ENCODE measurements around the gene ANKS1A.
"Not testable (repeated sequence)": the region's sequence is repeated elsewhere in the genome, so short reads cannot be mapped to it uniquely, and the experiment has no call there.

ANKS1A gene

DNA sequence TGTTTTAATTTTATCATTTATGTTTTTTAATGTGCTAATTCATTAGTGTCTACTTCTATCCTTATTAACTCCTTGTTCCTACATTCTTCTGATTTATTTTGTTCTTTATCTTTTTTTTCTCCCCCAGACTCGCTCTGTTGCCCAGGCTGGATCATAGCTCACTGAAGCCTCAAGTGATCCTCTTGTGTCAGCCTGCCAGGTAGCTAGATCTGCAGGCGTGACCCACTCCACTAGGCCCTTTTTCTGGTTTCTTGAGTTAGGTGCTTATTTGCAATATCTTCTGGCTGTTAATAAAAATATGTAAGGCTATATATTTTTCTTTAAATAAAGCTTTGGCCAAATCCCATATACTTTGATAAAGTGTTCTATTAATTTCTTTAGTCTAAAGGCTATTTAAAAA, 4.1 kb upstream of the ANKS1A start:
- no peak for DNase-seq

DNA sequence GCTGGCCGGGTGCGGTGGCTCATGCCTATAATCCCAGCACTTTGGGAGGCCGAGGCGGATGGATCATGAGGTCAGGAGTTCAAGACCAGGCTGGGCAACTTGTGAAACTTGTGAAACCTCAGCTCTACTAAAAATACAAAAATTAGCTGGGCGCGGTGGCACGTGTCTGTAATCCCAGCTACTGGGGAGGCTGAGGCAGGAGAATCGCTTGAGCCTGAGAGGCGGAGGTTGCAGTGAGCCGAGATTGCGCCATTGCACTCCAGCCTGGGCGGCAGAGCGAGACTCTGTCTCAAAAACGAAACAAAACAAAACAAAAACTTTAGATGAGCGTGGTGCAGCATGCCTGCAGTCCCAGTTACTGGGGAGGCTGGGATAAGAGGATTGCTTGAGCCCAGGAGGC, 3.2 kb upstream of the ANKS1A start:
- not testable (repeated sequence) for DNase-seq

DNA sequence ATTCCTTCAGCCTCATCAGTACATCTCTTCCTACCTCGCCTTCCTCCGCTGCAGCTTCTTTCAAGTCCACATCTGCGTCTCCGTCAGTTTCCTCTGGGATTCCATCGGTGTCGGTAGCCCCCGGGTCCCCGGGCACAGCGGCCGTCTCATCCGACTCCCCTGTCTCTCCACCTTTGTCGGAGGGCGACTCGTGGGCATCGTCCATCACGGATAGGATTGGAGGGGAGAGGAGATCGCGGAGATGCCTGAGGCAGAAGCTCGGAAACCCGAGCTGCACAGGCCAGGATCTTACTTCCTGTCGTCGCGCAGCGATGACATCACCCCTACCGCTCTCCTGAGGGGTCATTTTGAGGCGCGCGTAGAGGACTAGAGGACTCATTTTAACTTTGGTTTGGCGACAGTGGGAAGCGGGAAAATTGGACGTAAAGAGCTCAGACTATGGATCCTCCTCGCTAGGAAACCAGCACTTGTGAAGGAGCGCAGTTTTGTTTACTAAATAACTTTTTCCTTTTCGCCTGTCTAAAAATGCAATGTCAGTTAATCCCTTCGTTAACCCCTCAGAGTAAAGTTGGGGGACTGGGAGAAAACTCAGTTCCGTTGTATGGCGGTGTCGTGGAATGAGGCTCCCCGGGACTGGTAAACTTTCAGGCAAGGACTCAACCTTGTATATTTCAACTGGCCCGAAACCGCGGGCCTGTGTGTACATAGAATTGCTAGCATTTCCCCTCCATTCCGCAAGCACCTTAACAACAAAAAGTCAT, 1.1 kb upstream of the ANKS1A start, which contains the start of gene TAF11:
TSS of gene TAF11 (minus strand) at position 290 of the 761 bp plus-strand sequence. CDS start at position 205, 85 bp downstream.
- peak; percentile 87 for DNase-seq

DNA sequence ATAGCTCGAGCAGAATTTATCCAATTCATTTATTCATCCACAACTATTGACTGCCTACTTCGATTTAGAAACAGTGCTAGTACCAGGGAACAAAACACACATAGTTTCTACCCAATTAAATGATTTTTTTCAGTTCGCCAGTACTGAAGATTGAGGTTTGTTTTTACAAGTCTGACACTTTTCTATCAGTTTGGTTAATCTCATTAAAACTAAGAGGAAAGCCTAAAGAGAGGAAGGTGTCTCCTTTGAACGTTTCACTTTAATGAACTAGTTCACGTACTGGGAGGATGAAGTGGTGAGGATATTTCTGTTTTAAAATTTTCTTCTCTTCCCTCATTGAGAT, 570 bp upstream of the ANKS1A start:
- no peak for DNase-seq

DNA sequence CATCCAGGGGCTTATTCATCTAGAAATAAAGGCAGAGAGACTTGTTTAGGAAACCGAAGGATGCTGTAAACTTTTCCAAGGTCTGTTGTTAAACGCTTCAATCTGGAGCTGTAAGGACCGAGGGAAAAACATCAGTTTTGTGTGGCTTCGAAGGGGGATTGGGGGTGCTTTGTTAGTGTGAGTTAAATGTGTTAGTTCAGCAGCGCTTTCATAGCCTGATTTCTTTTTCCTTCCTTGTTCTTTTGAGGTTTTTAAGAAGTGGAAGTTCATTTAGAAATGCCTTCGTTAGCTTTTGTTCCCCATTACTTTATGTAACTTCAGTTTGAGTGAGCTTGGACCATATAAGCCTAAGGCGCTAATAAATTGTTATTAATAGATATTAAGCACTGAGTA, 1.5 kb downstream of the ANKS1A start:
- no peak for DNase-seq

DNA sequence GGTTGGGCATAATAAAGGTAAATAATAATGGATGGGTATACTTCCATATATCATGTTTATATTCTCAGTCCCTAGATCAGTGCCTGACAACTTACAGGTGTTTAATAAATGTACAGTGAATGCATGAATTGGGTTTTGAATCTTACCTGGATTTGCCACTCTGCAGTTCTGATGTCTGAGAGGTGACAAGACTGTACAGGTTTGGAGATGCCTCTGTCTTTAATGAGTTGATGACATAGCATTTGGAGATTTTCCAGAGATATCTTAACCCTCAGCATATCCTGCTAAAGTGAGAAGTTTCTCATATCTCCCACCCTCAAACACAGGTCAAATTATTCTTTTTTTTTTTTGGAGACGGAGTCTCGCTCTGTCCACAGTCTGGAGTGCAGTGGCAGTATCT, 2.2 kb downstream of the ANKS1A start:
- no peak for DNase-seq

DNA sequence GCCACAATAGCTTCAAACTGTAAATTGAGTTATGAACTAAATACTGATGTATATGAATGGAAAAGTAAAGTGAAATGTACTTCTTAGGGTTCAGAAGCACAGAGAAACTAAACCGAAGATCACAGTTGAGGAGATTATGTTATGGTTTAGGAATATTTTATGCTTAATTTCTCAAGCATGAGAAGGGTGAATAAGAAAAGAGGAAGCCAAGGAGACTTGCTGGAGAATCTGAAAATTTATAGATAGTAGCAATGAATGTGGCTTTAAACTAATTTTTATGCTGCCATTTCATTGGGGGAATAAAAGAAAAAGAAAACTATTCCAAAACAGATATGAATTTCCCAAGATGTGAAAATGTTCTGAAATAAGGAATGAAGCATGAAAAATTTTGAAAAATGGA, 5.6 kb downstream of the ANKS1A start:
- DNase-seq: no peak

DNA sequence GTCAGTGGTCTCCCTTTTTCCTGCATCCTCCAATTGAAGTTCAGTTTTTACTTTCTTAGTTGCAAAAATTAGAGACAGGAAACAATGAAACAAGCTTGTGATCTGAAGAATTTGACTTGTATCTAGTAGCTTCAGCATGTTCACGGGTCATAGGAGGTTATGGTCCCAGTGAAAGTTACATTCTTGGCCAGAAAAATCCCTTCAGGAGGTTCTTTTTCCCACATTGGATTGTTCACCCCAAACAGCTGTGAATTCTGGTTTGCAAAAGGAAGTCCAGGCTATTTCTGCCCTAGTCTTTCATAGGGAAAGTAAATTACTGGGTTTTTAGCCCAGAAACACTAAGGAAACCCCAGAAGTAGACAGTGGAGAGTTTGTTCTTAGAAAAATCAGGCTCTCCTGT, 8.1 kb downstream of the ANKS1A start:
- DNase-seq: no peak

DNA sequence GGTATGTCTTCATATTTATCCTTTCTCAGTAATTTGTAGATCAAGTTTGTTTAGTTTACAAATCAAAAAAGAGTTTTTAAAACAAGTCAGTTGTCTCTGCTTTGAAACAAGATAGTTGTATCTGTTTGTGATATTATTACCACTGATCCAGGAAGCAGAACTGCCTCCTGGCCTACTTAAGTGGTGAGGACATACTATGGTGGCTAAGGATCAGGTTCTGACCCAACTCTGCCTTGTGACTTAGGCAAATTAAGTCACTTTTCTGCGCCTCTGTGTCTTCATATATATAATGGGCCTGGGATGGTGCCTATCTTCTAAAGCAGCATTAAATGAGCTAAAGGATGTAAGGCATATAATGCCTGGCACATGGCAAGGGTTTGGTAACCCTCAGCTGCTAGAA, 8.7 kb downstream of the ANKS1A start:
- DNase-seq: no peak

DNA sequence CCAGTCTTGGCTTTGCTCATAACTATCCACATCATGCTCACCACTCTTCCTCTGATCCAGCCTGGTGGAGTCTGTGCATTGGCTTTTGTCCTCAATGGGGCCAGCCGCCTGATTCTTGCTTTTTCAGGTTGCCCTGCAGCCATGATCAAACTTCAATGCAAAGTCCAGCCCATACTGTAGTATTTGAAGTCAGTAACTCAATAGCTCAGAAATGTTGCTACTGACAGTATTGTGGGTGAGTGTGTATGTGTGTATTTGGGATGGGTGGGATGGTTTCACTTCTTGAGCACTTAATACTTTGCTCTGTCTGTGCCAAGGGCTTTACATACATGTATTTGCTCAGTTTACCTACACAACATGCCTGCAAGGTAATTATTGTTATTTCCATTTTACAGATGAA, 10.7 kb downstream of the ANKS1A start:
- not testable (repeated sequence) for DNase-seq

DNA sequence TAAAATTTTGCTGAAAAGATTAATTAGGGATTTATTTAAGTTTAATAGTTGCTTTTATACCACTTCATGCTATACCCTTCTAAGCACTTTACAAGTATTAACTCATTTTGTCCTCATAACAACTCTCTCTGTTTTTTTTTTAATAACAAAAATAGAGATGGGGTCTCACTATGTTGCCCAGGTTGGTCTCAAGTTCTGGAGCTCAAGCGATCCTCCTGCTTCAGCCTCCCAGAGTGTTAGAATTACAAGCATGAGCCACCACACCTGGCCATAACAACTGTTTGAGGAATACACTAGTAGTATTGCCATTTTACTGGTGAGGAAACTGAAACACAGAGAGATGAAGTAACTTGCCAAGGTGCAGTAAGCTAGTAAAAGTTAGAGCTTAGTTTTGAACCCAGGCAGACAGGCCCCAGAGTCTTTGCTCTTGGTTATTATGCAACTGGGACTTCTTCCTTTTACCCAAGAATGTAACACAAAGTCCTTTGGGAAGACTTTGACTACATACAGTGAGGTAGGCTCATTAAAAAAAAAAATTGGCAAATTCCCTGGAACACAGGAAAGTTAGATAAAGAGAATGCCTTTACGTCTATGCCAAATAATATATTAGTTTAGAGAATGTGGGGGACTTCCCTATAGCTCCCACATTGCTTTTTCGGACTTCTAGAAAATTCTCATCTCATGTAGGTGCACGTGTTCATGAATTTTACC, 11.4 kb downstream of the ANKS1A start:
- no peak for DNase-seq

DNA sequence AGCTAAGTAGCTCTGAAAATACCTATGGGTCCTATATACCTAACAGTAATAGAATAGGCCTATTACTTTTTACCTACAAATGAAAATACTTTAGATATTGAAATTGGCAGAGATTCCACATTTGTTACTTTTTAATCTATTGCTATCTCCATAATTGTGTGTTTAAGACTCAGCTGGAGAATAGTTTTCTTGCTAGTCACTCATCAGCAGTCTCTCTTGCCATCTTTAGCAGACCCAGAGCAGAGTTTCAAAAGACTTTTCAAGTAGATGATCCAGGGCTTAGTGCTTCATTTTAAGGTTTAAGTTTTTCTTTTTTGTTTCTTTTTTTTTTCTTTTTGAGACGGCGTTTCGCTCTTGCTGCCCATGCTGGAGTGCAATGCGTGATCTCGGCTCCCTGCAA, 12.9 kb downstream of the ANKS1A start:
- no peak for DNase-seq

DNA sequence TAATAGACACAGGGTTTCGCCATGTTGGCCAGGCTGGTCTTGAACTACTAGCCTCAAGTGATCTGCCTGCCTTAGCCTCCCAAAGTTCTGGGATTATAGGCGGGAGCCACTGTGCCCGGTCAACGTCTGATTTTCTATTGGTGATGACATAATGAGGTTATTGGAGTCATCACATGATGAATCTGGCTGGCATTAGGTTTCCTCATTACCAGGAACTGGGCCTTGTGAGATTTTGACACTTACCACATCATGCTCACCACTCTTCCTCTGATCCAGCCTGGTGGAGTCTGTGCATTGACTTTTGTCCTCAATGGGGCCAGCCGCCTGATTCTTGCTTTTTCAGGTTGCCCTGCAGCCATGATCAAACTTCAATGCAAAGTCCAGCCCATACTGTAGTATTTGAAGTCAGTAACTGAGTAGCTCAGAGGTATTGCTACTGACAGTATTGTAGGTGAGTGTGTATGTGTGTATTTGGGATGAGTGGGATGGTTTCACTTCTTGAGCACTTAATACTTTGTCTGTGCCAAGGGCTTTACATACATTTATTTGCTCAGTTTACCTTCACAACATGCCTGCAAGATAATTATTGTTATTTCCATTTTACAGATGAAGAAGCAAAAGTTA, 16.0 kb downstream of the ANKS1A start:
- no peak for DNase-seq

DNA sequence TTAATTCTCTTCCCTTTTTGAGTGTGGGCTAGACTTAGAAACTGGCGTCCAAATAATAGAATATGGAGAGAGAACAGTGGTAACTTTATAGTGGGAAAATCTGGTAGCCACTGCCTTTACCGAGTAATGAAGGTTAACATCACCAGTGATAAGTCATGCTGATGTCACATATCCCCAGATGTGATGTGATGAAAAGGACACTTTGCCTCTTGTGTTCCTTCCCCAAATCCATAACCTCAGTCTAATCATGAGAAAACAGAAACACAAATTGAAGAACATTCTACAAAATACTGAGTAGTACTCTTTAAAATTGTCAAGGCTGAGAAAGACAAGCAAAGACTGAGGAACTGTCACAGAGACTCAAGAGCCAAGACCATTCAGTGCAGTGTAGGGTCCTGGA, 17.8 kb downstream of the ANKS1A start:
- no peak for DNase-seq

DNA sequence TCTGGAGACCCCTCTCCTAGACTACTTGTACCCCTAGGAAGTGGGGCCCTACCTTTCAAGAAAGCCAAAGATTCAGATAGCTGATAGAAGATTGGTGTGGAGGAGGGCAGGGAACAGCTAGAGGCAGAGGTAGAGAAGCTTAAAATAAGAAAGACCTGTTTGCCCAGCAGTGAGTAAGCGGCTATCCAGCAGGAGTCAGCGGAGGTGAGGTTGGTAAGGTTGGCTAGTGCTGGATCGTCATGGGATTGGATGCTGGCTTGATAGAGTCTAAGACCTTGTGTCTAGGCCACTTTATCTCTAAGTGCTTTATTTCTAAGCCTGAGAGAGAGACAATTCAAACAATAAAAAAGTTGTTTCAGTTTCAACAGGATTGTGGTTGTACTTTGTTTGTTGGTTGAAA, 19.1 kb downstream of the ANKS1A start:
- no peak for DNase-seq

DNA sequence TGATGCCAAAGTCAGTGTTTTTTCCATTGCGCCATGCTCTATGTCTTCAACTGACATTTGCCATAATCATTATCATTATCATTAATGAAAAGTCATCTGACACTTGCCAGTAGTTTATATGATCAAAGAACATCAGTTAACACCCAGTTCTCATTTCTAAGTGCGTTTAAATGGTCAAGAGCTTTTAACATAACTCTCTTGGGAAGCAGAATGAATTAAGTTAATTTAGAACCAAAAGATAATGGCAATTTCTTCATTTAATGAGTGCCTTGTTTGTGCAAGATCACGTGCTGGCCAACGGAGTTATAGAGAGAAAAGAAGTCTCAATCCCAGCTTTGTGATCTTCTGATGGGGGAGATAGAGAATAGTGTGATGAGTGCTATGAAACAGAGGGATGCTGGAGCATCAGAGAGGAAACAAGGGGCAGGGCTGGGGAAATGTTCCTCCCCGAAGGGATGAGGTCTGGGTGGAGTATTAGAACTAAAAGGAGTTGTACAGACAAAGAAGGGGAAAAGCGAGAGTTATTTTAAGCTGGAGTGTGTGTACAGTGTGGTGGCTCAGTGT, 20.3 kb downstream of the ANKS1A start:
- no peak for DNase-seq

DNA sequence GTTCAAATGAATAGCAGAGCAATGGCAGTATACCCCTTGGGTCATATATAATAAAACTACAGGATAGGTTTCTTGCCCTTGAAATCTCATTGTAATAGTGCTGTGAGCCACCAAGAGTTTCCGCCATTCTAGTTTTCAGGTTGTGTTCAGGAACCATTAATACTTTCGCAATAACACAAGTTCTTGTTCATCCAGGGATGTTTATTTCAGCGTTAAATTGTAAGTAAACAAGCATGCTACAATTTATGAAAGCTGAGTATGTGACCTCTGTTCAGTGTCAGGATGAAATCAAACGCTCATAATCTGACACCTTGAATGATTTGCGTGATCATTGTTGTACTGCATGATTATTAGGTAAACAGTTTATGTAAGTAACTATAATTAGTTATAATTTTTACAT, 22.8 kb downstream of the ANKS1A start:
- no peak for DNase-seq

DNA sequence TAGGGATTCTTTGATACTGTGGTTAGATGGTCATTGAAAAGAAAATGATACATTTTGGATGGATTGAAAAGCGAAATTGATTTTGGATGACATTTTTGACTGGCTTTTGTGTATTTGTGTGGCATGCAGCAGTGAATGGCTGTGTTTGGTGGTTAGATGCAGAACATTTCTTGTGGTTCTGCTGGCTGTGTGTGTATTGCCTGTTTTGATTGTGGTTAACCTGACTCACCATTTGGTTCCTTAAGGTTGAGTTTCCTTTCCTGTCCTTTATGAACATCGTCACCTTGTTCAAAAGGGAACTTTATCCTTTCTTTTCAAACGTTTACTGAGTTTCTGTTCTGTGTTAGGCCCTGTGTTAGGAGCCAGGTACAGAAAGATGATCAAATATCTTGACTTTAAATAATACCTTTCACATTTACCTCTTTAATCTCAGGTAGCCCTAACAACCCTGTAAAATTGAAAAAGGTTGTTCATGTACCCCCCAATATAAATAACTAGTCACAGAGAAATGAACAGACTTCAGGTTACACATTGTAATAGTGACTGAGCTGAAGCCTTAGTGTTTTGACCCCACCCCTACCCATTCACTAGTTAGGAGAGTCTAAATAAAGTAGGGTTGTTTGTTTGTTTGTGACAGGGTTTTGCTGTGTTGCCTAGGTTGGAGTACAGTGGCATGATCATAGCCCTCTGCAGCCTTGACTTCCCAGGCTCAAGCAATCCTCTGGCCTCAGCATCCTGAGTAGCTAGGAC, 23.8 kb downstream of the ANKS1A start:
- DNase-seq: no peak

DNA sequence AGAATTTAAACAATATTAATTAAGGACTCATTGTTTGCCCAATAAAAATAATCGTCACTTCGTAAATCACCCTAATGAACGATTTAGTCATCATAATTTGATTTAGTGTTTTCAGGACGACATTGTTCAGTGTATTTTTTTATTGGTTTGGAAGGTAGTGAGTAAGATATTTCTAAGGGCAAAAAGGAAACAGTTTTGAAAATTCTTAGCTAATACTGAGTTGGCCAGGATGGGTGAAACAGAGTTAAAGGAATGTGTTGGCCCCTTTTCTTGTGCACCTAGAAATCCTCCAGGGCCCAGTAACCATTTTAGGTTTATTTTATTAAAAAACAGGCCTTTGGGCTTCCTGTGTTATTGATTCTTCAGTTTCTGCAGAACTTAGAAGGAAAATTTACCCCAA, 25.3 kb downstream of the ANKS1A start:
- DNase-seq: no peak

DNA sequence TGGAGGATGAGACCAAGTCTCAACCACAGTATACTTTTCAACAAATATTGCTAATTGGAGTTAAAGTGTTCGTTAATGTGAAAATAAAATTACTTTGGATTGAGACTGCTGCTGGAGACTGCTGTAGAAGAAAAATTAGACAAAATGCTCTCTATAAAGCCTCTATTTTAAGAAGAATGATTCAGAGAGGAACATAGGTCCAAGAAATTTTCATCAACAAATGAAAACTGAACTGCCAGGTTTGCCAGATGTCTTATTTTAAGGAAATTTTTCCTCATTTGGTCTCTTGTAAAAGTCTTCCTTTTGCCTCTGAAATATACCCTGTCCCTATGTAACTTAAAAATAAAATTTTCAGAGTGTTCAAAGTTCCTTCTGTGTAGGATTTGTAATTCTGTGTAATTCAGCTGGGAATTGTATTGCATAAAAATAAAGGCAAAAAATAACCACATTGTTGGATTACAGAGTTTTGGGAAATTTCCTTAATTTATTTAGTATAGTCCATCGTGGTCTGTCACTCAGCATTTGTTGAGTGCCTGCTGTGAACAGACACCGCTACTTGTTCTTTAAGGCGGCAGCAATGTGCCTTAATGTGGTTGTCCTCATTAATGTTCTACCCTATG, 27.4 kb downstream of the ANKS1A start:
- DNase-seq: no peak

DNA sequence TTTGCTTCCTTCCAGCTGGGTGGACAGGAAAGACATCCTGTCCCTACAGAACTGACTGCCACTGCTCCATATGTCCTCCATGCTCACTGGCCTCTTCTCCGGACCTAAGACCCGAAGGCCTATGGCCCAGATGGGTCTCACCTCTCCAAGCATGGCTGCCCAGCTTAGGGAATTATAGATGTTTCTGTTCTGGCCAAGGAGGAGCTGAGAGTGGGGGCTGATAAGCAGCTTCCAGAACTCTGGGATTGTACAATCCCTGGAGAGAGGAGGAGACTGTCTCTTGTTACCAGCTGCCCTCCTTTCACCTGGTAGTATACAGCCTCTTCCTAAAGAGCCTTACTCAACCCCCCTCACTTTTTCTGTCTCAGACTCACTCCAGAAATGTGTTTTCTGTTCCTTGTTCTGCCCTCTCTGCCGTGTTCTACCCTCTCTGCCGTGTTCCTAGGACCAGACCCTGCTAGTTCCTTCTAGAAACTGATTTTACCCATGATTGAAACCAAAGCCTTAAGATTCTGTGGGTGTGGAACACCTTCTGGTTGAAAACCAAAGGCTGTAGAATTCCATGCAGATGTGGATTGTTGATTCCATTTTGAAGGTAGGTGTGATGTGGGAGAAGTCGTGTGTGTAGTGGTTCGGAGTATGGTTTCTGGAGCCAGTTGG, 28.7 kb downstream of the ANKS1A start:
- DNase-seq: no peak

DNA sequence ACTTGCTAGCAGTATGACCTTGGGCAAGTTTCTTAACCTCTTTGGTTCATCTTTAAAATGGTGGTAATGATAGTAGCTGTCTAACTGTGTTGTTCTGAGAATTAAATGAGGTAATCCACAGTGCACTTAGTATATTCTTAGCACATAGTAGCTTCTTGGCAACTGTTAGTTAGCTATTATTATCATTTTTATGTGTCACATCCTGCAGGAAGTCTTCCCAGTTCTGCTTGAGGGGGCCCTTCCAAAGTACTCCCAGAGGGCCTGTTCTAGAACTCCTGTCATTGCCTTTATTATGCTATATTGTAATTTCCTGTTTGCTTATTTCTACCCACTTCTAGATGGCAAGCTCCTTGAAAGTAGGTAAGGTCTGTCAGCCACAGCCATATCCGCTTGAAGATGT, 30.6 kb downstream of the ANKS1A start:
- no peak for DNase-seq

Measured in T-helper 9 cell (primary cell).